ENCODE measurements around the gene UCP2.

The UCP2 gene

DNA sequence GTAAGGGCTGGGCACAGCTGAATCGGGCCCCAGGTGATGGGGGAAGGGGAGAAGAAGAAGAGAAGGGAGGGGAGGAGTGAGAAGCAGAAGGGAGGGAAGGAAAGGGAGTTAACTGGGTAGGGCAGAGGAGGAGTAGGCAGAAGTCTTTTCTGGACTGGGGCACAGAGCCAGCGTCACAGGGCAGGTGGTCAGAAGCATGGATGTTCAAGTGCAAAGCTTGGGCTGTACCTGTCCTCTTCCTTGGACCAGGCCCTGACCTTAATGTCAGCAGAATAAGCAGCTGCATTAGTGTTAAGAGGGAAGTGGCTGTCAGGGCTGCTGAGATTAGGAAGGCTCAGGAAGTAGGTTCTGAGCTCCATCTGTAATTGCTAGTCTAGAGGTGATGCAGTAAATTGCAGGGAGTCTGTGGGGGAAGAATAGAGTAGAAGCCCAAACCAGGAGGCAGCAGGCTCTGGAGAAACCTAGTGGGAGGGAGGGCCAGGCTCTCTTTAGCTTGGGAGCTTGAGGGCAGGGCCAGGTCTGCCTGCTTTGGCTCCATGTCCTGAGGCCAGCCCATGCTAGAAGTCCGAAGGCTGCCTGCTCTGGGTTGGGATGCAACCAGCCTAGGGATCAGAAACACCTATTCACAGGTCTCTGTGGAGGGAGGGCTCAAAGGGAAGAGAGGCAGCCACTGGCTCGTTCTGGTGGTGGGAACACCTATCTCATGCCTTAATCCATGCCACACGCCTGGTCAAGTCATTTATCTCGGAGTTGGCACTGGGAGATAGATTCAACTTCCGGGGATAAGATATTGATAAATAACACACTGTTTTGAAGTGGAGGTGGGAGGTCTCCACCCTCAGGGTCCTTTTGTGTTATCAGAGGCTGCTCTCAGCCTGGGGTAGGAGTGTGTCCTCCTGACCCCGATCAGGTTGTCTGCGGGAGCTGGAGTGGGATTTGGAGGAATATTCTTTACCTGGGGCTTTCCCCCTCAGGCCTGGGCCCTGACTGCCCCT is 28.0 kb upstream of the UCP2 start:
- DNase-seq (ENCODE audit: low read depth): no peak

DNA sequence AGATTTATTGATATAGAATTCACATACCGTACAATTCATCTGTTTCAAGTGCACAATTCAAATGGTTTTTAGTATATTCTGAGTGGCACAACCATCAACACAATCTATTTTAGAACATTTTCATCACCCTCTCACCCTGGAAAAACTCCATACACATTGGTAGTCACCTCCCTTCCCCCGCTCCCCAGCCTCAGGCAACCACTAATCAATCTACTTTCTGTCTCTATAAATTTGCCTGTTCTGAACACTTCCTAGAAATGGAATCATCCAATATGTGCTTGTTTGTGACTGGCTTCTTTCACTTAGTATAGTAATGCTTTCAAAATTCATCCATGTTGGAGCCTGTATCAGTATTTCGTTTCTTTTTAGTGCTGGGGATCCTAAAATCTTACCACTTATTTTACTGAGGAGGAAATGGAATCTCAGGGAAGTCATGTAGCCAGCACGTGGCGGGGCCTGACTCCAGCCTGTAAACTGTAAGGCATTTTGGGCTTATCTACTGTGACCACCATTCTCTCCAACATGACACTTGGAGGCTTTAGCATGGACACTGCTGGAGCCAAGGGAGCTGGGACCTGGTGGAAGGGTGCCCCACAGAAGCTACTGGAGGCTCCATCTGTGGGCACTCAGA is 27.1 kb upstream of the UCP2 start:
- no peak for DNase-seq (ENCODE audit: low read depth)

DNA sequence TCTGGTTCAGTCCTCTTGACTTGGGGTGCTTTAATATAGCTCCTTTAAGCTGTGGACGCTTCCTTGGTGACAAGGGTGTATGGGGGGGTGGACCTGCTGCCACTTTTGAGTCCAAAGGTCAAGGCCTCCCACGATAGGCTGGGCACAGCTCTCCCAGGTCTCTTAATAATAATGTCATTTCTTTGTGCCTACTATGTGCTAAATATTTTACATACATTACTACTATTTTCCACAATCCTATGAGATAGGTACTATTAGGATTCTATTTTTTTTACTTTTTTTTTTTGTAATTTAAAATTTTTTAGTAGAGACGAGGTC is 26.5 kb upstream of the UCP2 start:
- no peak for DNase-seq (ENCODE audit: low read depth)

DNA sequence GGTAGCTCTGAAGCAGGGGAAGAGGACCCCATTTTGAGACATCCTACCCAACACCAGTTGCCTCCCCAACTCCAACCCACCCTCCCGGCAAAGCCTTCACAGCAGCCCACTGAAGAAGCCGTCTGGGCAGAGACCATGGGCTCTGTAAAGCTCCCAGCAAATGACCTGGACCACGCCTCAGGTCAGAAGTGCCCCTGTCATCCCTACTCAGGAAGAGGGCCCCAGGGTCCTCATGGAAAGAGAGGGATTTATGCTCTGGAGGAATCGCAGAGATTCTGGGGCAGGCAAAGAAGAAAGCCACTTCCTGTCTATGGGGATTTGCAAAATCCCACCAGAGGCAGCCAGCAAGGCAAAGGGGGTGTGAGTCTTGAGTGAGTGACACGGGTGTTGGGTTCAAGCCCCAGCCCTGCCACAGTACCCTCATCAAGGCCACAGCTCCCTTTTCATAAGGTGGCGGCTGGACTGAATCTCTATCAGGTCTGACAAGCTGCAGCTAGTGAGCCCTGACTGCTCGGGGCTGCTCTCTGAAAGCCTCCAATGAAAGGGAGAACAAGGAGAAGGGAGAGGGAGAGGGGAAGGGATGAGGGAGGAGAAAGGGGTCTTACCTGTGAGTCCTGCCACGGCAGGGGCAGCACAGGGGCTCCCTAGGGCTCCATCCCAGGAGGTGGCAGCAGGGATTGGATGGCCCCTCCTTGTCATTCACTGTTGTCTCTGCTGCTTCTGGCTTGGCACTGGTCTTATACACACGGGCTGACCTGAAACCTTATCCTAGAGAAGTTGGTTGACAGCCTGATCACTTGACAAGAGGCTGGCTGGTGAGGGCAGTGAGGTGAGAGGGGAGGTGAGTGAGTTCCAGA is 26.0 kb upstream of the UCP2 start, which contains the start of gene UCP3:
TSS of gene UCP3 (minus strand) at position 713 of the 857 bp plus-strand sequence. CDS start 2,043 bp downstream, outside the sequence.
- DNase-seq (ENCODE audit: low read depth): no peak

DNA sequence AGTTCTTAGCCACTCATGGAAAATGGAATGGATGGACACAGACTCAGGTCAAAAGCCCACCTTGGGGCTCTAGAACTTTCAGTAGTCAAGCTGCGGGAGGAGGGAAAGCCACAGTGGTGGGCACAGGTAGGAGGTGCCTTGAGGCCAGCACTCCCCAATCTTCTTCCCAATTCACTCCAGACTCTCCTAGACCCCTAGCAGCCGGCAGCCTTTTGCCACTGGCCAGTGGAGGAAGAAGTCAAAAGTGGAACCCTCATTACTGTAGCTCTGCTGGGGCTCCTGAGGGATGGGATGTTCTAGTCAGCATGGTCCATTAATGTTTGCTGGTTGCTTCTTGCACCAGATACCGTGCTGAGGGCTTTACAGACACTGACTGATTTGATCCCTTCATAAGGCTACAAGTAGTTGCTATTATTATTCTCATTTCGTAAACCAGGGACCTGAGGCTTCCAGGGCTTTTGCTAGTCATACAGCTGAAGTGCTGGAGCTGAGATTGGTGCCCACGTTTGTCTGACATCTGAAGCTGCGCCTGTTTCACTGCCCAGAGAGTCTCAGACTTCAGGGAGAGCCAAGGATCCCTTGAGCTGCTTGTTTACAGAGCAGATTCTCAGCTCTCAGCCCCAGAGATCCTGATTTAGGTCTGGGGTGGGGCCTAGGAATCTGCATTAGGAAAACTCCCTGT is 25.2 kb upstream of the UCP2 start:
- DNase-seq (ENCODE audit: low read depth): no peak

DNA sequence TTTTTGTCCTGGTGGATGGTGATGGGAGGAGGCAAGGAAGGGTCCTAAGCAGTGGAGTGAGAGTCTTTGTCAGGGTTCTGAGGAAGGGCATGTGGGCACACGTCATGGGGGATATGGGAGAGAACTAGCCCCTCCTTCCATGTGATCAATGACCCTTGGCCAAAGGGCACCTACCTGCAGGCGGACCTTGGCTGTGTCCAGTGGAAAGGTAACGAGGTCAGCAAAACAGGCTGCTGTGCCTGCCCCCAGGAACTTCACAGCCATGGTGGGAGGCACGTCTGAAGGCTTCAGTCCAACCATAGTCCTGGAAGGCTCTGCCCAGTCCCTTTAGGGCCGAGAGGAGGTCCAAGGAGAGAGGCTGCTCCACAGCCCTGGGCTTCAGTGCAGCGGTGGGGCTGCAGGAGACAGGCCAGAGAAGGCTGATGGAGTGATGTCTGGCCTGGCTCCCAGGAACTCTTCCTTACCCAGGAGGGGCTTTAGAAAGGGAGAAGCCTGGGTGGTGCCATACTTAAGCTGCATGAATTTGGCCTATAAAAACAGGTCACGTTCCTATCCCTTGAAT is 24.2 kb upstream of the UCP2 start:
- DNase-seq (ENCODE audit: low read depth): no peak

DNA sequence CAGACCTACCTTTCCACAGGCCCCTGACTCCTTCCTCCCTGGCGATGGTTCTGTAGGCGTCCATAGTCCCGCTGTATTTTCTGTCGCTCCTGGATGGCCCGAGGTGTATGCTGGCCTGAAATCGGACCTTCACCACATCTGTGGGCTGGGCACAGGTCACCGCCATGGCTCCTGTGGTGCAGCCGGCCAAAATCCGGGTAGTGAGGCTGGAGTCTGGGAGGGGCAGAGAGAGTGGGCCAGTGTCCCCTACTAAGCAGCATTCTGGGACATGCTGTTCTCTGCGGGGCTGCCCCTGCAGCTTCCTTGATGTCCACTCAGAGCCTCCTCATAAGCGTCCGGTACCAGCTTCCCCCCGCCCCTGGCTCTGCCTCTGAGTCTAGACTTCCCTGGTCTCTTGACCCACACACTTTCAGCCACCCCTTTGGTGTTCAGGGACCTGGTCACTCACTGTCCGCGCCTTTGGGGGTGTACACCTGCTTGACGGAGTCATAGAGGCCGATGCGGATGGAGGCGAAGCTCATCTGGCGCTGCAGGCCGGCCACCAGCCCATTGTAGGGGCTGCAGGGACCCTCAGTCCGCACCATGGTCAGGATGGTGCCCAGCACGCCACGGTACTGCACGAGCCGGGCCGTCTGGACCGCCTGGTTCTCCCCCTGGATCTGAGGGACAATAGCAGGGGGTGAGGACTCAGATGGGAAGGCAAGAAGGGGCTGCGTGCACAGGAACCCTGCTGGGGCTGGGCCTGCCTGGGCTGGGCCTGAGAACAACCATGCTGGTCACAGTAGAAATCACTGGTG is 23.3 kb upstream of the UCP2 start:
- DNase-seq (ENCODE audit: low read depth): no peak

DNA sequence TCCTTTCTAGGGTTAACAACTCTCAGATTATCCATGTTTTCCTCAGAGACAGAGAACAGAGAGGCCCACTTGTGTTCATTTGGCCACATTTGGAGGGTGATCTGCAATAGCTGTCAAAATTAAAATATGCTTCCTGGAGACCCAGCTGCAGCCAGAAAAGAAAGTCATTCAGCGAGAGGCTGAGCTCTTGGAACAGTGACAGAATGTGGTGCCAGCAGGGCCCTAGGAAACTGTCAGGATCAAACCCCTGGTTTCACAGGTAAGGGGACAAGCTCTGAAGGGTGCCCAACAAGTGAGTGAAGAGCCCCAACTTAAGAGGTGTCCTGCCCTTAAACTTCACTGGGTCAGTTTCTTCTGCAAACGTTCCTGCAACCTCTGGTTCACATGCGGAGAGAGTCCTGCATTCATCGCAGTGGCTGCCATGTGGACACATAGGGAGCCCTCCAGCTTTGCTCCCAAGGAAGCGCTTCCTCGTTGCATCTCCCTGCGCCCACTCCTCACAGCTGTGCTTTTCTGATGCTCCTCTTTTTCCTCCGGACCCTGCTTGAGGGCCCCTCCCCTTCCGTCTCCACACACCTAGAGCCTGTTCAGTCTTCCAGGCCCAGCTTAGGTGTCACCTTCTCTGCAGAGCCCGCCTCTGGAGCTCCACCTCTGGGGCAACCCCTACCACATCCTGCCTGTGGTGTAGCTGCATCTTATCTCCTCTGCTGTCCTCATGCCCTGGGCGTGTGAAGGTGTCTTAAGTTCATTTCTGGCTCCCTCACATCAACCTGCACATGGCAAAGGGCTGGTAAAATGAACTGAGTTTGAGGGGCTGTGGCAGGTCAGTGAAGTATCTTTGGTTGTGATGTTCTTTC is 22.3 kb upstream of the UCP2 start:
- DNase-seq (ENCODE audit: low read depth): peak; percentile 66

DNA sequence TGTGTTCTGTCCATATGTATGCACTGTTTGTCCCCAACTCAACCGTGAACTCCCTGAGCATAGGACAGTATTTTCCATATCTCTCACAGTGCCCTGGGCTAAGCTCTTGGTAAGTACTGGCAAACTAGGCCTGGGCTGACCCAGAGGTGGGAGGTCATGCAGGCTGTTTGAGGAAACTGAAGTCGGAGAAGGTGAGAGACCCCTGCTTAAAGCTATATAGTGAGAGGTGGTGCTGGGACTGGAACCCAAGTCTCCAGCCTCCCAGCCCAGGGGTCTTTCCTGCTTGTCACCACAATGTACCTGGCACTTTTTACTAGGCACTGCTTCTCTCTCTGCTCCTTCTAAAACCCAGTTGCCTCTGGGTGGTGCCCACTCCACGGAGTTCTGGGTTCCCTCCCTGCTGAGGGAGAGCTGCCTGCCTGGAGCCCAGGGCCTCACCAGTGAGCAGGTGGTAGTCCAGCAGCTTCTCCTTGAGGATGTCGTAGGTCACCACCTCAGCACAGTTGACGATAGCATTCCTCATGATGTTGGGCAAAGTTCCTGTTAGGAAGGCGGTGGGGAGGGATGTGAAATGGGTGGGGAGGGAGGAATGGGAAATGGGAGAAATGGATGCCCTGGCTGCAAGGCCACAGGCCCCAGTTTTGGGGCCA is 21.5 kb upstream of the UCP2 start:
- DNase-seq (ENCODE audit: low read depth): no peak

DNA sequence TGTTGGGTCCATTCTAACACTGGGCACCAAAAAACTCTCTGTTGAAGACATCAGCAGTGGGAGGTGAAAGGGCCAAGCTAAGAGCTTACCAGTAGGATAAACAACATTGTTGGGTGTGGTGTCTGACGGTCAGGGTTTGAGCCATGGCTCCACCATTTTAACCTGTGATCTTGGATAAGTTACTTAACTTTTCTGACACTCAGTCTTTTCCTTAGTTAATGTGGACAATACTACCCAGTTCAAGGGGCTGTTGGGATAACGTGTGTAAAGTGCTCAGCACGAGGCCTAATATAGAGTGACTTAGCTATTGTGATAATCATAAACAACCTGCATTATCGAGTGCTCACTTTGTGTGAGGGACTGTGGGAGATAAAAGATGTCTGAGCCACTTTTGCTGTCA is 20.2 kb upstream of the UCP2 start:
- DNase-seq (ENCODE audit: low read depth): no peak

DNA sequence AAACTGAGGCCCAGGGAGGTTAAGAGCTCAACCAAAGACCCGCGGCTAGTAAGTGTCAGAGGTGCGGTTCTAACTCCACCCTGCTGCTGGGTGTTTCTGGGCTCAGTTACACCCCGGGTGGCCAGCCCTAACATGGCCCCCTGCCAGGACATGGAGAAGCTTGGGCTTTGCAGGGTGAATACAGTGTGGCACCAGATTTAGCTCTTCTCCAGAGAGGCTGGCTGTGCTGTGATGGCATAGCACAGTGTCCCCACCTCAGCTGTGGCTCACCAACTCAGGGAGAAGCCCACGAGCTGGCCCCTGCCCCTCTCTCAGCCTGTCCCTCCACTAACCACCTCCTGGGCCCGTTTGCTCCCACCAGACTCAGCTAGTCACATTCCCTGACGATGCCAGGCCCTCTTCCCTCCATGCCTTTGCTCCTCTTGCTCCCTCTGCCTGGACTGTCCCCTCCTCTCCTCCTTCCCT is 19.2 kb upstream of the UCP2 start:
- no peak for DNase-seq (ENCODE audit: low read depth)

DNA sequence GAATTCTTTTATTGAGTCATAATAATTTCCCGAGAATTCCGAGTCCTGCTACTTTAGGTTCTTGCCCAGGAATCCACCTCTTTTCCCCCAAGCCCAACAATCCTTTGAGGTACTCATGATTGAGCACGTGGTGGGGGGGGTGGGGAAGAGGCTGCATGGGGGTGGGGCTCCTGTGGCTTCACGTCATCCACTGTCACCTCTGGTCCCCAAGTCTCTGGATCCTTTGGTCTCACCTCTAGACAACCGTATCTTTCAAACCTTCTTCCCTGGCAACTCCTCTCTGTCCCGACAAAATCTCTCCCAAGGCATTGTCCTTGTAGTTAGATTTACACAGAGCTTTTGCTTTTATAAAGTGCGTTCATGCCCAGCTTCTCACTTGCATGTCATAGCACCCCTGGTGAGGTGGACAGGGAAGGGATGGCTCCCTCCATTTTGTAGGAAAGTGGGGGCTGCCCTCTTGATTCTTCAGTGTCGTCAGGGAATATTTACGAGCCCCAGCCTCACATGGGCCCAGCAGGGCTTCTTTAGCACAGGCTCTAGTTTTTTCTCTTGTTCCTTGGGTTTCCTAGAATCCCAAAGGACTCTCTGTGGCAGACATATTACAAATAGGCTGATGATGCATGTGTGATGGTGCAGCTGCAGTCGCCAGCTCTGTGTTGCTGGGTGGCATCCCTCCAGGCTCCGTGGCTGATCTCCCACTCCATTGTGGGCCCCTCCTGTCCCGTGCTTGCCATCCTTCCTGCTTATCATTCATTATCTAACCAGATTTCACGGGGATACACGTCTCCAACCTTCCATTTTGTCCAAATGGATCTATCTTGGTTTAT is 17.9 kb upstream of the UCP2 start:
- no peak for DNase-seq (ENCODE audit: low read depth)

DNA sequence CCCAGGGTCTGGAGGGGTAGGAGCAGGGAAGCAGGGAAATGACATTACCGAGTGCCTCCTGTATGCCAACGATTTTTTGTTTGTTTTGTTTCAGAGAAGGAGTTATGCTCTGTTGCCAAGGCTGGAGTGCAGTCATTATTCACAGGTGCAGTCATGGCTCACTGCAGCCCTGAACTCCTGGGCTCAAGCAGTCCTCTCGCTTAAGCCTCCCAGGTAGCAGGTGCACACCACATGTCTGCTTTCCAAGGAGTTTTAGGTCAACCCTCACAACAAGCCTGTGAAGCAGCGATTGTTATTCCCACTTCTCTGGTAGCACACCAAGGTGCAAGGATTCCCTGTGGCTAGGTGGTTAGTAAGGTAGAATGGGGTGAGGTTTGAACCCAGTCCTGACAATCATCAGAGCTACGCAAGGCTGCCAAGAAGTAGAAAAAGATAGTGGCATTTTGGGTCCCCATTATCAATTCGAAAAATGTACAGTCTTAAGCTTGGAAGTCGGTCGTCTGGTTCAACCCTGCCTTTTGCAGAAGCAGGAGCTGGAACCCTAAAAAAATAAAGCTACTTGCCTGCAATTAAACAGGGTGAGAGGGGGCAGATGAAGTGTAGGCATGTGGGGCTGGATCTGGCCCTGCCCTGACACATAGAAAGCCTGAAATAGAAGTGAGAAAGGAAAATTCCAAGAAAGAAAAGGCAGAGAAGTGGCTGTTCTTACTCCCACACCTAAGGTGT is 17.1 kb upstream of the UCP2 start:
- no peak for DNase-seq (ENCODE audit: low read depth)

DNA sequence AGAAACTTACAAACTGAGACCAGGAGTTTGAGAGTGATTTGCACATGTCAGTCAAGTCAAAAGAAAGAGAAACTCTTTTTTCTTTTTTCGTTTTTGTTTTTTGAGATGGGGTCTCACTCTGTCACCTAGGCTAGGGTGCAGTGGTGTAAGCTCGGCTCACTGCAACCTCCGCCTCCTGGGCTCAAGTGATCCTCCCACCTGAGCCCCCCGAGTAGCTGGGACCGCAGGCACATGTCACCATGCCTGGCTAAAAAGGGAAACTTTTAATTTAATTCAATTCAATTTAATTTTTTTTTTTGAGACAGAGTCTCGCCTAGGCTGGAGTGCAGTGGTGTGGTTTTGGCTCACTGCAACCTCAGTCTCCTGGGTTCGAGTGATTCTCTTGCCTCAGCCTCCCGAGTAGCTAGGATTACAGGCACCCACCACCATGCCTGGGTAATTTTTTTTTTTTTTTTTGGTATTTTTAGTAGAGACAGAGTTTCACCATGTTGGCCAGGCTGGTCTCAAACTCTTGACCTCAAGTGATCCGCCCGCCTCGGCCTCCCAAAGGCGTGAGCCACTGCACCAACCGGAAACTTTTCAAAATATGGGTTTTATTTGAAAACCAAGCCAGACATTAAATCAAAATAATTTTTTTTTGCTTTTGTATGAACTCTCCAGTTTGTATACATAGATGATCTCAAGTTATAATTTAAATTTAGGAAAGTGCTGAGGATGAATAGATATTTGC is 16.4 kb upstream of the UCP2 start:
- DNase-seq (ENCODE audit: low read depth): no peak

DNA sequence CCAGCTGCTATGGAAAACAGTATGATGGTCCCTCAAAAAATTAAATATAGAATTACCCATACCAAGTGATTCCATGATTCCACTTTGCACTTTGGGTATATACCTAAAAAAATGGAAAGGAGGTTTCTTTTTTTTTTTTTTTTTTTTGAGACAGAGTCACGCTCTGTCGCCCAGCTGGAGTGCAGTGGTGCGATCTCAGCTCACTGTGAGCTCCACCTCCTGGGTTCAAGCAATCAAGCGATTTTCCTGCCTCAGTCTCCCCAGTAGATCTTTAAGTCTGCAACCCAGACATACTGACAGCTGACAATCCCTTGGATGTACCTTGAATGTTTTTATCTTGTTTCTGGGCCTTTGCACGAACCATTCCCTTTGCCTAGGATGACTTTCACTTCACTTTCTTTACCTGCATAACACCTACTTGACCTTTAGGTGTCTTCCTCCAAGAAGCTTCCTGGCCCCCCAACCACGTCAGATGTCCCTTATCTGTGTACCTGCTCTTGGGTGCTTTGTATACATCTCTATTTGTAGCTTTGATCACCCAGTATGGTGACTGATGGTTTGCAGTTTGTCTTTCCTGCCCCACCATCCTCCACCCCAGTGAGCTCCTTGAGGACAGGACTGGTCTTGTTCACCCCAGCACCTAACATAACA is 14.6 kb upstream of the UCP2 start:
- DNase-seq (ENCODE audit: low read depth): no peak

DNA sequence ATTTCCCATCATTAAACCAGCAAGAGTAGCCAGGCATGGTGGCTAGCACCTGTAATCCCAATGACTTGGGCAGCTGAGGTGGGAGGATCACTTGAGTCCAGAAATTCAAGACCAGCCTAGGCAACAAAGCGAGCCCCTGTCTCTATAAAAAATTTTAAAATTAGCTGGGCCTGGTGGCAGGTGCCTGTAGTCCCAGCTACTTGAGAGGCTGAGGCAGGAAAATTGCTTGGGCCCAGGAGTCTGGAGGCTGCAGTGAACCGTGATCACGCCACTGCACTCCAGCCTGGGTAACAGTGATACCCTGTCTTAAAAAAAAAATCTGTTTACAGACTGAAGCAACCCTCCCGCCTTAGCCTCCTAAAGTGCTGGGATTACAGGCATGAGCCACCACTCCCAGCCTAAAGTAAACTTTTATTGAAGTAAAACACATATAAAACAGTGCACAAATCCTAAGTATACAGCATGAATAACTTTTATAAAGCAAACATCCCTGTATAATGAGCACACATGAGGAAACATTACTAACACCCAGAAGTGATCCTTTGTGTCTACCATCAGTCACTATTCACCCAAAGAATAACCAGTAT is 13.6 kb upstream of the UCP2 start:
- DNase-seq (ENCODE audit: low read depth): no peak

Measured in activated T-cell treated with anti-CD3 and anti-CD28 coated beads for 24 hours (primary cell).